ENCODE results near the gene CHD1L.

CHD1L gene

GRCh38 chr1:147264158-147264768 is 21.8 kb downstream of the CHD1L start:
- Histone ChIP-seq H3K9ac (ENCODE audit: low read length) (no peak overlapping the region), H4K20me1 (ENCODE audit: insufficient read depth, low read length) (no peaks in the 10 kb centered on the region), H3K4me3 (ENCODE audit: low read depth, low read length, poor library complexity, severe bottlenecking) (no peak overlapping the region), H3K27ac (ENCODE audit: low read depth, low read length, poor library complexity, severe bottlenecking) (no peak overlapping the region), H3K4me1 (ENCODE audit: insufficient read depth, low read length, severe bottlenecking) (no peaks in the 10 kb centered on the region), H3F3A (ENCODE audit: insufficient read depth, low read length) (no peaks in the 10 kb centered on the region), H3K36me3 (ENCODE audit: insufficient read depth, low read length) (peaks cover 78% of the 10 kb centered on the region), H3K27me3 (ENCODE audit: insufficient read depth, low read length) (no peaks in the 10 kb centered on the region), H3K79me2 (ENCODE audit: insufficient read depth, low read length) (no peaks in the 10 kb centered on the region), H3K4me2 (ENCODE audit: low read length) (no peak overlapping the region), H3K9me3 (ENCODE audit: low read length) (no peaks in the 10 kb centered on the region), H3K9me2 (ENCODE audit: low read depth, low read length) (no peaks in the 10 kb centered on the region), H2AFZ (ENCODE audit: low read length) (no peak overlapping the region)
- TF ChIP-seq EZH2 (IDR thresholded peaks at IDR 0.05; ENCODE audit: borderline replicate concordance, low read length): no peak
- no peak for TF ChIP-seq CTCF (IDR thresholded peaks at IDR 0.05; ENCODE audit: low read length)

- no peaks in the 10 kb centered on the region for H3K9me2 ChIP-seq (ENCODE audit: low read depth, low read length)
- no peaks in the 10 kb centered on the region for H4K20me1 ChIP-seq (ENCODE audit: insufficient read depth, low read length)
- no peaks in the 10 kb centered on the region for H3K27me3 ChIP-seq (ENCODE audit: insufficient read depth, low read length)
- no peaks in the 10 kb centered on the region for H3K9me3 ChIP-seq (ENCODE audit: low read length)
- no peaks in the 10 kb centered on the region for H3F3A ChIP-seq (ENCODE audit: insufficient read depth, low read length)
- no peaks in the 10 kb centered on the region for H3K4me1 ChIP-seq (ENCODE audit: insufficient read depth, low read length, severe bottlenecking)
- no peak overlapping the region for H2AFZ ChIP-seq (ENCODE audit: low read length)
- H3K4me2 ChIP-seq (ENCODE audit: low read length): no peak overlapping the region
- no peaks in the 10 kb centered on the region for H3K79me2 ChIP-seq (ENCODE audit: insufficient read depth, low read length)
- no peak overlapping the region for H3K9ac ChIP-seq (ENCODE audit: low read length)
- TF ChIP-seq EZH2 (IDR thresholded peaks at IDR 0.05; ENCODE audit: borderline replicate concordance, low read length) (no peak), CTCF (IDR thresholded peaks at IDR 0.05; ENCODE audit: low read length) (no peak)
- H3K4me3 ChIP-seq (ENCODE audit: low read depth, low read length, poor library complexity, severe bottlenecking): no peak overlapping the region
- H3K27ac ChIP-seq (ENCODE audit: low read depth, low read length, poor library complexity, severe bottlenecking): no peak overlapping the region
- H3K36me3 ChIP-seq (ENCODE audit: insufficient read depth, low read length): peaks cover 77% of the 10 kb centered on the region
These were observed 23.9 kb downstream of the CHD1L start for GRCh38 chr1:147266381-147266780.

- Histone ChIP-seq H3K9ac (ENCODE audit: low read length) (no peak overlapping the region), H3K27me3 (ENCODE audit: insufficient read depth, low read length) (no peaks in the 10 kb centered on the region), H3K9me3 (ENCODE audit: low read length) (no peaks in the 10 kb centered on the region), H4K20me1 (ENCODE audit: insufficient read depth, low read length) (no peaks in the 10 kb centered on the region), H3F3A (ENCODE audit: insufficient read depth, low read length) (no peaks in the 10 kb centered on the region), H3K4me3 (ENCODE audit: low read depth, low read length, poor library complexity, severe bottlenecking) (no peak overlapping the region), H3K79me2 (ENCODE audit: insufficient read depth, low read length) (no peaks in the 10 kb centered on the region), H3K36me3 (ENCODE audit: insufficient read depth, low read length) (peaks cover 76% of the 10 kb centered on the region), H3K4me1 (ENCODE audit: insufficient read depth, low read length, severe bottlenecking) (no peaks in the 10 kb centered on the region), H2AFZ (ENCODE audit: low read length) (no peak overlapping the region), H3K9me2 (ENCODE audit: low read depth, low read length) (no peaks in the 10 kb centered on the region), H3K27ac (ENCODE audit: low read depth, low read length, poor library complexity, severe bottlenecking) (no peak overlapping the region), H3K4me2 (ENCODE audit: low read length) (no peak overlapping the region)
- TF ChIP-seq CTCF (IDR thresholded peaks at IDR 0.05; ENCODE audit: low read length): no peak
- no peak for TF ChIP-seq EZH2 (IDR thresholded peaks at IDR 0.05; ENCODE audit: borderline replicate concordance, low read length)
These were observed 25.2 kb downstream of the CHD1L start for GRCh38 chr1:147267711-147268110.

All from OCI-LY1 (cell line).